Keratinocyte (primary cell): ENCODE data around the gene TMEM151B.

Source experiments
- CTCF ChIP-seq, 3 experiments: IDR thresholded peaks in 1 of 3; conservative IDR thresholded peaks in 1 of 3; optimal IDR thresholded peaks in 1 of 3; 2 replicates in 2 of 3; 3 replicates in 1 of 3; pipeline versions ENCODE3 to v1.5.1; 2011; ENCODE audit warnings: low read length in 3 of 3, mild to moderate bottlenecking in 3 of 3, moderate library complexity in 2 of 3, control low read depth in 1 of 3, inconsistent platforms in 1 of 3; ENCODE audit not compliant: insufficient read depth in 2 of 3; ENCODE audit errors: extremely low read depth in 1 of 3
- EZH2 ChIP-seq: IDR thresholded peaks from one replicate; pipeline ENCODE4 v1.6.1; 2012; ENCODE audit warnings: inconsistent platforms, mild to moderate bottlenecking, low read length, moderate library complexity

GRCh38 chr6:44352259-44352658, 82.0 kb downstream of the TMEM151B start:
- TF ChIP-seq CTCF (optimal IDR thresholded peaks at IDR 0.05 in 1 of 3, IDR thresholded peaks at IDR 0.05 in 1 of 3, conservative IDR thresholded peaks at IDR 0.05 in 1 of 3; ENCODE audit: extremely low read depth in 1 of 3, insufficient read depth in 2 of 3, low read length in 3 of 3) (no peak), EZH2 (no peak)
